HG03159 (cell line): ENCODE data around the gene NCKAP5.

Experiments used
- ATAC-seq: cut with Tn5 transposase; IDR thresholded peaks from one replicate; pipeline ENCODE4 v1.9.1; 2021; ENCODE audit warnings: mild to moderate bottlenecking, moderate library complexity; ENCODE audit not compliant: unreplicated experiment

The NCKAP5 gene

DNA sequence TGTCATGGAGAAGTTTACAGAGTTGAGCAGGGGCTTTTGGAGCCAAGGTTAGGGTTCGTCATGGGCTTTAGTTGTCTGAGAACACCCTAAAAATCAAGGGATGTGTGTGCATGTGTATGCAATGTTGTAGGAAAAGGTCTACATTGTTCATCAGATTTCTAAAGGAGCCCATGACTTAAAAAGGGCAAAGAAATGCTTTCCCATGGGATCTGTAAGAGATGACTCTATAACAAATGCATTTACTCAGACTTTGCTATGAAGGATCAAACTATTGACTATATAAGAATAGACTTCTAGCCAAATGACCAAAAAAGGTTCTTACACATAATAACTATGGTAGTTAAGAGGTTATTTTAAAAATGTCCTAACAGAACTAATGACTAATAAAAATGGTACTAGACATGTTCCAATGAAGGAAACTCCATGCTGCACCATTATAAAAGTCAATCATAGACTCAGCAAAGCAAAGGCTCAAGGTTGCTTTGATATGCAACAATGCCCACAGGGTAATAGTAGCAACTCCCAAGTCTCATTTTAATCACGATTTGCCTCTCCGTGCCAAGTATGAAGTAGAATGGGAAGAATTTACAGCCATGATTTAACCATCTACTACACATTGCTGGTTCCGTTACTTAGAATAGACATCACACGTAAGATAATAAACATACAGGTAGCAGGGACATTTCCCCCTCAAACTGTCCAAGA is 158.5 kb downstream of the NCKAP5 start:
- ATAC-seq = no peak

DNA sequence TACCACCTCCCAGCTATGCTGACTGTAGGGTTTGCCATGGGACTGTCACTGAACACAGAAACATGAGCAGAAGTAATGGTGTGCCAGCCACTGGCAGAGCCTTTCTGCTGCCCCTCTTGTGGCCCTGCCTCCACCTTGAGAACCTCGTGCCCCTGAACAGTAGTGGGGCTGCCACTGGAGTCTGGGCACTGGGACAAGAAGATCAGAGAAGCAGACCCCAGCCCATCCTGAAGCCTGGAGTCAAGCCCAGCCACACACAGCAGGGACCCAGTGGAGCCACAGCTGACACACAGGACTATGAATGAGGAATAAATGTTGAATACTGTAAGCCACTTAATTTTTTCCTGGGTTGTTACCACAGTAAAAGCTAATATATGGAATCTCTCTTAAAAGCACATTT is 159.6 kb downstream of the NCKAP5 start:
- no peak for ATAC-seq

DNA sequence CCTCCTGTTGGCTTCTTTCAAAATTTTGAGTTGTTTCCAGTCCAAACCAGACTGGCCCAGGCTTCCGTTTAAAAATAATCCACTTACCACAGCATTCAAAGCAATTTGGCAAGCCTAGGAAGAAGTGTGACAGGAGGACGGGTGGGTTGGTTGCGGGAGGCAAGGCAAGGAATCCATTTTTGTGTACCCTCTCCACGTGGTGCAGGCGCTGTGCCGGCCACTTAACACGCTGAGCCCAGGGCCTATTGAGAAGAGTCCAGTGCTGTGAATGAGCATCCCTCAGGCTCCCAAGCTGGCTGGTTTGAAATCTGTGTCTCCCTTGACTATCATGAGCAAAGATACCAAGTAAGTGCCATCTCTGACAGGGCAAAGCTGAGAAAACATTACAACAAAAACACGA is 160.9 kb downstream of the NCKAP5 start:
- no peak for ATAC-seq

DNA sequence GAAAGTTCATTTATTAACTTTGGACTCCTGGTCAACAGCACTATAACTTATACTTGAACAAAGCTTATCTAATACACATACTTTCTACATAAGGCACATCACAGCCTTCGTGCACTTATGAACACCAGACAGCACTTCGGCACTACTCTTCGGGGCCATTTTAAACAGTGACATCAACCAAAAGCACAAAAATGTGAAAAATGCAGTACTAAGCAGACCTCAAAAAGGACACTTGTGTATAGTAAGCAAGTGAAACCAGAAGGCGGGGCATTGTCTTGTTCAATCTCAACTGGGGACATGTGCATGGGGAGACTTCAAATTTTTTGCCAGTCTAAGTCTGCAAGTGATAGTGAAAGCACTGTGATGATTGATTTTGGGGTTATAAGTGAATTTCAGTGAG is 163.0 kb downstream of the NCKAP5 start:
- no peak for ATAC-seq

DNA sequence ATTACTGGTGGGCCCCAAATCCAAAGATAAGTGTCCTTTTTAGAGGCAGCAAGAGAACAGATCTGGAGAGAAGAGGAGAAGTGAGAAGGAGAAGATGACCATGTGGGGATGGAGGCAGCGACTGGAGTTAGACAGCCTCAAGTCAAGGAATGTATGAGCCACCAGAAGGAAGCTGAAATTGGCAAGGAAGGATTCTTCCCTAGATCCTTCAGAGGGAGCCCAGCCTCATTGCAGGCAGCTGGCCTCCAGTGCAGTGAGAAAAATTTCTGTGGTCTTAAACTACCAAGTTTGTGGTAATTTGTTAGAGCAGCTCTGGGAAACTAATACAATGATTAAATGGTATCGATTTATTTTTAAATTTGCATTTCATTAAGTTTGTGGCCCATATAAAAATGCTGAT is 167.9 kb downstream of the NCKAP5 start:
- ATAC-seq = no peak

DNA sequence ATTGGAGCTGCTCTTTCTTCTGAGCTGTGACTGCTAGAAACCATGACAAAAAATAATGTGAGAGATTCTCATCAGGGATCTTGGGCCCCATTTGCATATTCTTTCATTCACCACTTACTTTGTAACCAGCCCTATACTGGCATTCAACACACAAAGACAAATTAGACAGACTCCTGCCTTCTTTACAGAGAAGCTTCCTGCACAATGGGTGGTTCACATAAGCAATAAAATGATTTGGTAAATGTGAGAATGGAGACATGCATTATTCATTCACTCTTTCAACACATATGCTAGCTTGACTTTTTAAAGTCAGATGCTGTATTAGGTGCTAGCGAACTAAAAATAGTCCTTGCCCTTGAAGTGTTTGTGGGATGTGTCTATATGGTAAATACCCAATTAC is 174.4 kb downstream of the NCKAP5 start:
- no peak for ATAC-seq

DNA sequence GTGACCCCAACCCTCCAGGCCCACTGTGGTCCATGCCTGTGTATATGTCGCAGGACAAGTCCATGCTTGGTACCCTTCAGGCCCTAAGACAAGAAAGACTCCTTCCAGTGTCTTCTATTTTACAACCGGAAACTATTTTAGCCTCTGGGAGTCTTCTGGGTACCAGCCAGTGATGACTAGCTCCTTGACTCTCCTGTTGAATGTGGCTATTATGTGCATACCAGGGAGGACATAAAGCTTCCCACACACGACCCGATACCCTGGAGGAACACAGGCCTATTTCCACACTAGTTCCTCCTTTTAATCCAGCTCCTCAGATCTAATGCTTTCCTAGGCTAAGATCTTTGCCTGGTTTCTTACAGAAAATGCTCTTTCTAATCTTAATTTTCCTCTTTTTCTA is 178.1 kb downstream of the NCKAP5 start:
- no peak for ATAC-seq

DNA sequence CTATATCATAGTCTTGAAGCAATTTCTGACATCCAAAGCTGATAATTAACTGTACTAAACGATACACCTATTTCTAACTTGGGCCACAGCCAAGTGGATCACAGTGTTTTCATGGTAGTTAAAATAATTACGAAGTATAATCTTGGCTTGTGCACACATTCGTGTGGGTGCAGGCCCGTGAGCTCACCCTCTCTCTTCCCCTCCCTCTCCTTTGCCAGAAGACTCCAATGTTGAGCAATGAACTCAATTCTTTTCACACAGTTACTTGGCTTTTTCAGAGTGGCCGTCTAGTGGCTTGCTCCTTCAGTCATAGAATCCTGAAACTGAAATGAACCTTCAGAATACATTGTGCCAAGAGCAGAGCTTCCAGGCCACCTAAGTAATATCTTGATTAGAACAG is 178.7 kb downstream of the NCKAP5 start:
- ATAC-seq = no peak

DNA sequence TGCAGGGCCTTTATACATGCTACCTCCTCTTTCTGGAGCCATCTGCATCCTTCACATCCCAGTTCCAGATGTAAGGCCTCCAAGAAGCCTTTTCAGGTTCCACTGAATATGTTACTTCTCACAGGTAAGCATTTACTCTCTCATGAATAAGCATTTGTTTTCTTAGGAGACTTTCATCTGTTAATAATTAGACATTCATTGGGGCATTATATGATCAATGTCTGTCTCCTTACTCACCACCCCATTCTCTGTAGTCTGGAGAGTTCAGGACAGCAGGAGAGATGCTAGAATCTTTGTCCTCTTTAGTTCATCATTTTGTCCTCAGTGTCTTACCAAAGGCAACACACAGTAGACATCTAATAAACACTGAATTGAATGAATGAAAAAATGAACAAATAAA is 185.7 kb downstream of the NCKAP5 start:
- ATAC-seq = no peak

DNA sequence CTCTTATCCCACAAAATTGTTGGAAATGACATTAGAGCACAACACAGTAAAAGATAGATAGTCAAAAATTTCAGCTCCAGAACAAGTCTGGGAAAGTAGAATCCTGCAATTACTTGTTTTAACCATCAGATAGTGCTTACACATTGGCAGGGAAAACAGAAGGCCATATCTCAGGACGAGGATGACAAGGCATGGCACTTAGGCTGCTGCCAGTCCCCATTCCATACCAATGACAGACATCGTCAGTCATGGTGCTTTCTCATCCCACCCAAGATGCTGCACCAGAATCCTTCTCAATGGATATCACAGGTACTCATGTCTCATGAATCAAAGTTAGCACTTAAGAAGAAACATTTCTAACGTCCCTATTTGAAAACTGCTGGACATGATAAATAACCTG is 187.3 kb downstream of the NCKAP5 start:
- no peak for ATAC-seq

DNA sequence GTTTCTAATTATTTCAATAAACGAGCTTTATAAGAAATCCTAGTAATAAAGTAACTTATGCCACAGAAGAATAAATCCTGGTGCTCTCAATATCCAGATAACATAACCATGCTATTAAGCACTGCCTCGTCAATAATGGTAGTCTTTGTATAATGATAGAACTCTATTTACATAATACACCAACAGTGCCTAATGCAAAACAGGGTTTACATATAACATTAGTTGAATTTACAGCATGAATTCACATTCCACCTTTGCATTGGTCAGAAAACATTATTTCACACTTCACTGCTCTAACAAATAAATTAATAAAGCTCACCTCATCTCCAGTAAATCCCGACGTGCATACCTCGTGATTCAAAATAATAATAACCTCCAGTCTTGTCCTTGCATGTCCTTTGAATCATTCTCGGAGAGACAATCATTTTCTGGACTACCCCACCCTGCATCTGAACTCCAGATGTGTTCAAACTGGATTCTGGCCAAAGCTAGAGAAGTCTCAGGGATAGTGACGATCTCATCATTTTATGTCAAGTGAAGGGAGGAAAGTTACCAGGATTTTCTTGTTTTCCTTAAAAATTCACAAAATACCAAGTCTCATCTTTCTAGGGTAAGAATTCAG is 189.2 kb downstream of the NCKAP5 start:
- ATAC-seq = no peak

DNA sequence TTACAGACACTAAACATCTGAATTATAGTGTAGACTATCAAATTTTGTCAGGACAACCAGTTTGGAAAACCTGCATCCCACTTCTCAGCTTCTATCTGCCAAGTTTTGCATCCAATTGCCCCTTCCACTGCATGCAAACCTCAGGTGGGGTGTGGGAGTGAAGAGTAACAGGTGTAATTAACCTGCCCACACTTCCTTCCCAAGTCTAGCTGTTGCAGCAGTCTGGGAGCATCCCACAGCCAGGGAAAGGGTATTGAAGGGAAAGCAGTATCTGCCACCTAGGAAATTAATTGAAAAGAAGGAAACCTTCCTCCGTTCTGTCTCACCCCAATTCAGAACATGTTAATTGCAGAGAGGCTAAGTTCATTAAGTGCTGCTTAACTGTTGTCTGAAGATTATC is 189.9 kb downstream of the NCKAP5 start:
- ATAC-seq = no peak

DNA sequence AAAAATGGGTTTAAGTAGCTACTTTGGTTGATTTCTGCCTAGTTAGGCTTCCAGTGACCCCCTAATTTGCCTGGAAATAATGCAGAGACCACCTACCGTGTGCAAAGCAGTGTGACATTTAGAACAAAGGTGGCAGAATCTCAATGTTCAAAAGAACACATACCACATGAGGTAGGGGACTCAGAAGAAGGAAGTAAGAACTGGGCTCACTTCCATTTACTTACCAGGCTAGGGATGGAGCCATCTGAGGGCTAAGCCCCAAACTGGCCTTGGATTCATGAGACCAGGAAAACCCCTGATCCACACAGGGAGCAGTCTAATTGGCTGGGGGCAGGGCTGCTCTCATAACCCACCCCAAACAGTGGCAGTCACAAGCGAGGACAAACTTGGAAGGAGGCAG is 190.7 kb downstream of the NCKAP5 start:
- no peak for ATAC-seq

DNA sequence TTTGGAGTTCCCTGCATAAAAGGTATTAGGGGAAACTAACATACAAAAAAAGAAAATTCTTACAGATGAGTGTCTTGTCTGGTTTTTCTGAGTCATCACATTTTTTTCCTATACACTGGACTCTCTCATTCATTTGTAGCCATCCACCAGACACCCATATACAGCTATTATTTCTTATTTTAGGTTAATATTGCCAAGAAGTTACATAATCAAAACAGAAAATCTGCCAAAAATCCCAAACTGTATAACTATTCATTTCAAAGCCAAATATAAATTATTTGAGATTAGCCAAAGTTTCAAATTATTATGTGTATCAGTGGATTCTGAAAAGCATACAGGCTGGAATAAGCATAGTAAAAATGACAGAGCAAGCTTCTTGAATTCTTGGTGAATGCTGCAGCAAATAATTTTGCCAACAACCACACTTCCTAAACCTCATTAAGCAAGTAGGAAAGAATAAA is 191.2 kb downstream of the NCKAP5 start:
- no peak for ATAC-seq

DNA sequence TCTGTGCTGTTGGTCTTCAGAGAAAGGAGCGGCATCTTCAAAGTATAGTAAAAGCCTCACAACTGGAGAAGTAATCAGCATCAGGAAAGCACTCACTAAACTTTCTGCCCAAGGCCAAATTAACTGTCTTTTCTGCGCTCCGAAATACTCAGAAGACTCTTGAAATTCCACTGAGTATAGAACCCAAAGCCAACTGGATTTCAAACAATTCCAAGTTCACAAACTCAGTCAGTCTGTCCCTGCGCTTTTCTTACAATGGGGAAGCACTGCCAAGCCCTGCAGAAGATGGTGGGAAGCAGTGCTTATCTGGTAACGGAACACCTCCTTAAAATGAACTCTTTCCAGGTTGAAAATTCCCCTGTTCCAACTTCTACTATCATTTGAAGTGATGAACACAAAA is 193.5 kb downstream of the NCKAP5 start:
- no peak for ATAC-seq

DNA sequence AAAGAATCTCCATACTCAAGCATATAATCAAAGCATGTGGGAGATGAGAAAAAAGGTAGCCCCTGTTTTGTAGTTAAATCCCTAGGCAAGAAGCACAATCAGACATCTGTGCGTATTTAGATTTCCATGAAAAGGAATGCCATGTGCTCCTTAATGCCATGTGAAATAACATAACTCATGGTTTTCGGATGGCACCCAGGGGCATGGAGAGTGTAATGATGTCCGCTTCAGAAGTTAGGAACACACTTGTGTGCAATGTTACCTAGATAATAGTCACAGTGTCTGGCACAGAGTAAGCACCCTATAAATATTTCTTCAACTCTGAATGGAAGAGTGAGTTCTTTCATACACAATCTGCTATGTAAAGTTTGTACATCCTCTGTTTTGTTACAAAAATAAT is 197.0 kb downstream of the NCKAP5 start:
- ATAC-seq = no peak

DNA sequence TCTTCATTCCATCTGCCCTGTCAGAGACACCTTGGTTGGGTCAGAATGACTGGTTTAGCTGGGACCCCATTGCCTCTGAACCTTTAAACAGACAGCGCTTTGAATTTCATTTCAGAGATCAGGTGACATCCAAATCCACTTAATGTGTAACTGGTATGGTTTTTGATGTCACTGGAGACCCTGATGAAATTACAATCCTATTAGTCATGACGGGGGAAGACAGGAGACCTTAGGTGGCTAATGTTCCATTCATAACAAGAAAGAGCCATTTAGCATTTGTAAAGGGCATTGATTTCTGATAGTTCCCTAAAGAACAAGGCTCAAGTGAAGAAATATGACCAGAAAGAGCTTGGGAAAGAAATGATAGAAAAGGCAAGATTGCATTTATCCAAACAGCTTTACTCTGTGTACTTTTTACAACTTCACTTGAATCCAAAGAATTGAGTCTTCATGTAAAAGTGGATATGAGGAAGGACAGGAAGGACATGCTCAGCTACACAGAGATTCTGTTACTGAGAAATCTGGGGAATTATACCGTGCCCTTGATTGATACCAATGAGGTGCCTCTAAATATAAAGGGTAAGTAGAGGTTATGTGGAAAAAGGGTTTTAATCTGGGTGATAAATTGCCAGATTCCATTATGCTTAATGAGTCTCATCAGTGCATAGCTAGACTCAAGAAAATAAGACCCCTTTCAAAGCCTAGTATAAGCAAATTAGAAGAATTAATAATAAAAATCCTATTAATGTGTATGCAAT is 198.2 kb downstream of the NCKAP5 start:
- no peak for ATAC-seq

DNA sequence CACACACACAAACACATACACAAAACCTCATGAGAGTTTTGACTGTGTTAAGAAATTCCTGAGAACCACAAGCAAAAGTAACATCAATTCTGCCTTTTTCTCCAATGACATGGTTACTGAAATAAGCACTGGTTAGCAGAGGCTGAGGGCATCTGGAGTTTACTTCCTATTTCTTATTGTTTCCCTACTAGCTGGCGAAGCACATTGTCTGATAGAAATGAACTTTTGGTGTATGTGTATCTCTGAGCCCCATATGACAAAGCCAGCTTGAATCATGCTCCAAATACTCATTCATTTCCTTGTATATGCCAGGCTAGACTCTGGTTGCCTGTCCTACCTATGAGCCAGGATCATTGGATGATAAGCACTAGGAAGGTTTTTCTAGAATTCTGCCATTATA is 203.1 kb downstream of the NCKAP5 start:
- no peak for ATAC-seq

DNA sequence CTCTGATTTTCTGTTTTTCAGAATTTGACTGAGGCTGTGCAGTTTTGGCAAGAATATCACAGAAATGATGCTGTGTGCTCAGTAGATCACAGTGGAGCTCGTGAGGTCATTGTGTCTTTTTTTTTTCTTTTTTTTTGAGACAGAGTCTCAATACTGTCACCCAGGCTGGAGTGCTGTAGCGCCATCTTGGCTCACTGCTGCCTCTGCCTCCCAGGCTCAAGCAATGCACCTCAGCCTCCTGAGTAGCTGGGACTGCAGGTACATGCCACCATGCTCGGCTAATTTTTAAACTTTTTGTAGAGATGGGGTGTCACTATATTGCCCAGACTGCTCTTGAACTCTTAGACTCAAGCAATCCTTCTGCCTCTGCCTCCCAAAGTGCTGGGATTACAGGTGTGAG is 203.6 kb downstream of the NCKAP5 start:
- ATAC-seq = no peak

DNA sequence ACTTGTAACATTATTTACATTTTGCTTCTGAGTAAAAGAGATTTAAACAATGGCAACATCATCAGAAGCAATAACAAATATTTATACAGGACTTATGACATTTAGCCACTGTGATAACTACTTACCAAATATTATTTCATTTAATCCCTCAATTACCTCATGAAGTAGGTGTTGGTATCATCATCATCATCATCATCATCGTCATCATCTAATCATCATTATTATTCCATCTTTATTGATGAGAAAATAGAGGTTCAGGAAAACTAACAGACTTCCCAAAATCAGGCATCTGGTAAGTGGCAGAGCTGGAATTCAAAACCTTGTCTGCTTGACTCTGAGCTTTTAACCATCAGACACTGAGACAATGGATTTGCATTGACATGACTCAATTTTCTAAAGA is 204.4 kb downstream of the NCKAP5 start:
- ATAC-seq = no peak

DNA sequence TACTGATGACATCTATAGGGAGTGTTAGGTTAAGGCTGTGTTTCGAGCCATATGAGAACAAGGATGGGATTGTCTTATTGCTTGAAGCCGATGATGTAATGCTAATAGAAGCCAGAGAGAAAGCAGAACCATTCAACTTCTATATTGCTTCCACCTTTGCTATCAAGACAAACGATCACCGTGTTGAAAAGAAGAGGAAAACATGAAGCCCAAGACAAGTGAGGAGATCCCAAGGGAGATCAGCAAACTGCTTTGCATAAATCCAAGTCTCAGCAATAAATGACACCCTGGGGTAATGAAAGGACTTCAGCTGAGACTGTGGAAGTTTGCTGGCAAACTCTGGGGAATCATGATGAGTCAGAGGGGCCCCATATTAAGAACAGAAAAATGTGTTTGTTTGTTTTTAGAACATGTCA is 206.2 kb downstream of the NCKAP5 start:
- no peak for ATAC-seq

DNA sequence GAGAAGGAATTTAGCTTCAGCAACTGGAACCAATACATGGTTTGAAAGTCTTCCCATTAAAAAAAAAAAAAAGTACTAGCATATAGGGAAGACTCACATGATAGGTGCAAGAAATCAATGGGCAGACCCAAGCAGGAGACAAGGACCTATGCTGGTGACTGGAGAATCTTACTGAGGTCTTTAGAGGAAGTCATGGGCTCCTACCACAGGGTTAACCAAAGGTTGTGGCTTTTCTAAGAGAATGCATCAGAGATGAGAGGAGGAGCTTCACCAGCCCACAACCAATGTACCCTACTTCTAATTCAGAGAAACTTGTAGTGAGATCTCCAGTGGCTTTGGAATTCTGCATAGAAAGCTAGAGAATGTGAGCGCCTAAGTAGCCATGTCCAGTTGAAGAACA is 207.4 kb downstream of the NCKAP5 start:
- ATAC-seq = peak; percentile 54
